ENCODE data around the gene CHAF1B.

- TF ChIP-seq, protein P1, sequence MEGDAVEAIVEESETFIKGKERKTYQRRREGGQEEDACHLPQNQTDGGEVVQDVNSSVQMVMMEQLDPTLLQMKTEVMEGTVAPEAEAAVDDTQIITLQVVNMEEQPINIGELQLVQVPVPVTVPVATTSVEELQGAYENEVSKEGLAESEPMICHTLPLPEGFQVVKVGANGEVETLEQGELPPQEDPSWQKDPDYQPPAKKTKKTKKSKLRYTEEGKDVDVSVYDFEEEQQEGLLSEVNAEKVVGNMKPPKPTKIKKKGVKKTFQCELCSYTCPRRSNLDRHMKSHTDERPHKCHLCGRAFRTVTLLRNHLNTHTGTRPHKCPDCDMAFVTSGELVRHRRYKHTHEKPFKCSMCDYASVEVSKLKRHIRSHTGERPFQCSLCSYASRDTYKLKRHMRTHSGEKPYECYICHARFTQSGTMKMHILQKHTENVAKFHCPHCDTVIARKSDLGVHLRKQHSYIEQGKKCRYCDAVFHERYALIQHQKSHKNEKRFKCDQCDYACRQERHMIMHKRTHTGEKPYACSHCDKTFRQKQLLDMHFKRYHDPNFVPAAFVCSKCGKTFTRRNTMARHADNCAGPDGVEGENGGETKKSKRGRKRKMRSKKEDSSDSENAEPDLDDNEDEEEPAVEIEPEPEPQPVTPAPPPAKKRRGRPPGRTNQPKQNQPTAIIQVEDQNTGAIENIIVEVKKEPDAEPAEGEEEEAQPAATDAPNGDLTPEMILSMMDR (IDR thresholded peaks at IDR 0.05) = no peak
- TF ChIP-seq POLR2A (IDR thresholded peaks at IDR 0.05) = no peak
- no peak for TF ChIP-seq EP300 (IDR thresholded peaks at IDR 0.05)
- no peak for TF ChIP-seq POLR2AphosphoS5 (IDR thresholded peaks at IDR 0.05)
Observed at GRCh38 chr21:36463204-36463603, 78.0 kb downstream of the CHAF1B start.
